Measurements from ENCODE around the gene PRICKLE3. TPM values are rescaled to one million over a fixed set of nuclear protein-coding genes. Genes with fewer than 3 reads are reported as not detected.

PRICKLE3 gene
- total RNA-seq, 2 experiments from 2014 or later = 9.9 to 16.7 TPM

DNA sequence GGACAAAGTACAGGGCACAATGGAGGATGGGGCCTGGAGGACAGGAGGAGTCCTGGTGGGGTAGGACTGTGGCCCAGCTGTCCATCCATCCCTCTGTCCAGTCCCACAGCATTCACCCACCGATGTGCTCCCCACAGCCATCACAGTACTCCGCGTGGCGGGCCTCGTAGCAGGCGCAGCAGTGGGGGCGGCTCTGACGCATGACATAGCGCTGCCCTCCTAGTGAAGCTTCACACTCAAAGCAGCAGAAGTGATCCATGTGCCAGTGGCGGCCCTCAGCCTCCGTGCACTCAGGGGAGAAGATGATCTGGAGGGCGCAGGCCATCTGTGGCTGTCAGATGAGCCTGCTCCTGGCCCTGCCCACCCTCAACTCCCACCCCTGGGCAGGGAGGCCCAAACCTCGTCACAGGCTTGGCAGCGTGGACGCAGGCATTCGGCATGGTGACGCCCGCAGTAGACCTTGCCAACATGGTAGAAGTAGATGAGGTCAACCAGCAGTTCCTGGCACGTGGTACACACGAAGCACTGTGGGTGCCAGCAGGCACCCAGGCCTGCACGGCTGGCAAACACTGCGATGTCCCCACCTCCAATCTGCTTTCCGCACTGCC, 8.2 kb downstream of the PRICKLE3 start:
- peaks cover 5% of the 10 kb centered on the region; the same call in 1 of the 2 replicates for H3K79me2 ChIP-seq (ENCODE audit: insufficient read depth, low read depth, low read length)
- H3K36me3 ChIP-seq (ENCODE audit: insufficient read depth, low read length) = peaks cover 62% of the 10 kb centered on the region
- no peak overlapping the region for H3K4me3 ChIP-seq (ENCODE audit: low read depth, low read length, poor library complexity, severe bottlenecking)
- ChIA-PET POLR2A (no interaction called here), CTCF (ENCODE audit: unreplicated experiment) (no interaction called here)
- H3K27ac ChIP-seq (ENCODE audit: low read depth, low read length, poor library complexity, severe bottlenecking) = no peak overlapping the region
- no peak for DNase-seq (ENCODE audit: low spot score)
- no peak overlapping the region for H3K4me2 ChIP-seq (ENCODE audit: low read length)
- BruUV-seq (replicated peaks) = no TSS peak
- H2AFZ ChIP-seq (ENCODE audit: low read length) = no peak overlapping the region
- H3K9me3 ChIP-seq (ENCODE audit: low read length) = no peaks in the 10 kb centered on the region
- H3K4me1 ChIP-seq (ENCODE audit: insufficient read depth, low read length, poor library complexity, severe bottlenecking) = peaks cover 6% of the 10 kb centered on the region
- peaks cover 3% of the 10 kb centered on the region; the same call in 1 of the 2 replicates for H4K20me1 ChIP-seq (ENCODE audit: insufficient read depth, low read length)
- intact Hi-C loops (cut with micrococcal nuclease; ENCODE audit: unreplicated experiment) = no loop called here
- no peaks in the 10 kb centered on the region for H3K9me2 ChIP-seq (ENCODE audit: insufficient read depth, low read length)
- TF ChIP-seq EZH2phosphoT487 (IDR thresholded peaks at IDR 0.05; ENCODE audit: borderline replicate concordance, low read depth, low read length) = no peak
- TF ChIP-seq, protein P1, sequence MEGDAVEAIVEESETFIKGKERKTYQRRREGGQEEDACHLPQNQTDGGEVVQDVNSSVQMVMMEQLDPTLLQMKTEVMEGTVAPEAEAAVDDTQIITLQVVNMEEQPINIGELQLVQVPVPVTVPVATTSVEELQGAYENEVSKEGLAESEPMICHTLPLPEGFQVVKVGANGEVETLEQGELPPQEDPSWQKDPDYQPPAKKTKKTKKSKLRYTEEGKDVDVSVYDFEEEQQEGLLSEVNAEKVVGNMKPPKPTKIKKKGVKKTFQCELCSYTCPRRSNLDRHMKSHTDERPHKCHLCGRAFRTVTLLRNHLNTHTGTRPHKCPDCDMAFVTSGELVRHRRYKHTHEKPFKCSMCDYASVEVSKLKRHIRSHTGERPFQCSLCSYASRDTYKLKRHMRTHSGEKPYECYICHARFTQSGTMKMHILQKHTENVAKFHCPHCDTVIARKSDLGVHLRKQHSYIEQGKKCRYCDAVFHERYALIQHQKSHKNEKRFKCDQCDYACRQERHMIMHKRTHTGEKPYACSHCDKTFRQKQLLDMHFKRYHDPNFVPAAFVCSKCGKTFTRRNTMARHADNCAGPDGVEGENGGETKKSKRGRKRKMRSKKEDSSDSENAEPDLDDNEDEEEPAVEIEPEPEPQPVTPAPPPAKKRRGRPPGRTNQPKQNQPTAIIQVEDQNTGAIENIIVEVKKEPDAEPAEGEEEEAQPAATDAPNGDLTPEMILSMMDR (conservative IDR thresholded peaks at IDR 0.05; ENCODE audit: low read length) = no peak

DNA sequence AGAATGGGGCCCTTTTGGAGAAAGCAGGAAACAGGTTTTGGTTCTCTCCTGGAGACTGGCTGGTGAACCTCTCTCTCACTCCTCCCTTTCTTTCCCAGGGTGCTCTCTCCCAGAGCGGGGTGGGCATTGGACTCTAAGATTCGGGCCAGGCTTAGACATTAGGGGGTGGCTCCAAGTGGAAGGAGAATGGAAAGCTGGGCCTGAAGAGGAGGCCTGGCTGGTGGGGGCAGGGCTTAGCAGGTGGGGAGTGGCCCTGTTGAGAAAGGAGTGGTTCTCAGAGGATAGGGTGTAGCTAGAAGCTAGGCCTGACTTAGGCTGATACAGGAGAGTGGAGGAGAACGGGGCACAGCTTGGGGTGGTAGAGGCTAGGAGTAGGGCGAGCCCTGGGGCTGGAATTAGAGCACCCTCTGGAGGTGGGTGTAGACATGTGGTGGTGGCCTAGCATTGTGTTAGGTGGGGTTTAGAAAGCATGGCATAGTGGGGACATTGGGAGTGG, 8.8 kb downstream of the PRICKLE3 start:
- peaks cover 7% of the 10 kb centered on the region; the same call in 1 of the 2 replicates for H3K79me2 ChIP-seq (ENCODE audit: insufficient read depth, low read depth, low read length)
- no TSS peak for BruUV-seq (replicated peaks)
- H3K4me1 ChIP-seq (ENCODE audit: insufficient read depth, low read length, poor library complexity, severe bottlenecking) = peaks cover 10% of the 10 kb centered on the region
- TF ChIP-seq, protein P1 (conservative IDR thresholded peaks at IDR 0.05; ENCODE audit: low read length) = peak; percentile 55
- no peak for TF ChIP-seq EZH2phosphoT487 (IDR thresholded peaks at IDR 0.05; ENCODE audit: borderline replicate concordance, low read depth, low read length)
- ChIA-PET POLR2A (no interaction called here), CTCF (ENCODE audit: unreplicated experiment) (no interaction called here)
- H3K36me3 ChIP-seq (ENCODE audit: insufficient read depth, low read length) = peaks cover 61% of the 10 kb centered on the region
- no peaks in the 10 kb centered on the region for H3K9me2 ChIP-seq (ENCODE audit: insufficient read depth, low read length)
- H3K4me2 ChIP-seq (ENCODE audit: low read length) = no peak overlapping the region
- H3K9me3 ChIP-seq (ENCODE audit: low read length) = no peaks in the 10 kb centered on the region
- H4K20me1 ChIP-seq (ENCODE audit: insufficient read depth, low read length) = peaks cover 6% of the 10 kb centered on the region; the same call in 1 of the 2 replicates
- no peak overlapping the region for H3K4me3 ChIP-seq (ENCODE audit: low read depth, low read length, poor library complexity, severe bottlenecking)
- no peak overlapping the region for H2AFZ ChIP-seq (ENCODE audit: low read length)
- no peak for DNase-seq (ENCODE audit: low spot score)
- intact Hi-C loops (cut with micrococcal nuclease; ENCODE audit: unreplicated experiment) = no loop called here
- no peak overlapping the region for H3K27ac ChIP-seq (ENCODE audit: low read depth, low read length, poor library complexity, severe bottlenecking)
